OCI-LY3 (cell line): ENCODE measurements around the gene CEMIP.

Experiments used
- H2AFZ ChIP-seq: fragments of 200-600, 300-600 bp; shearing (Covaris generic); 2 replicates; pipeline ENCODE4 v1.6.0; 2014; ENCODE audit warnings: antibody characterized with exemption, low read depth, low read length
- H3K27ac ChIP-seq: fragments of 200-600, 300-600 bp; sonication (generic); 2 replicates; pipeline ENCODE4 v1.5.1; 2014; ENCODE audit warnings: mild to moderate bottlenecking, low read length, moderate library complexity, mixed read lengths
- H3K27me3 ChIP-seq: fragments of 200-600, 300-600 bp; sonication (generic); 2 replicates; pipeline ENCODE4 v1.6.1; 2014; ENCODE audit warnings: low read depth, low read length, mixed read lengths
- H3K36me3 ChIP-seq: fragments of 200-600, 300-600 bp; sonication (generic); replicated peaks from 2 replicates; pipeline ENCODE3; 2014; ENCODE audit warnings: low read depth, low read length, mixed read lengths
- H3K4me1 ChIP-seq: fragments of 300-600, 200-600 bp; sonication (generic); 2 replicates; pipeline ENCODE4 v1.6.1; 2014; ENCODE audit warnings: low read length, mixed read lengths
- H3K4me2 ChIP-seq: fragments of 200-600, 300-600 bp; sonication (generic); 2 replicates; pipeline ENCODE4 v1.6.1; 2014; ENCODE audit warnings: low read length, mixed read lengths
- H3K4me3 ChIP-seq: fragments of 300-600, 200-600 bp; sonication (generic); 2 replicates; pipeline ENCODE4 v1.5.1; 2014; ENCODE audit warnings: antibody characterized with exemption, mild to moderate bottlenecking, low read length, moderate library complexity
- H3K79me2 ChIP-seq: fragments of 300-600, 200-600 bp; shearing (Covaris generic); 2 replicates; pipeline ENCODE4 v1.6.1; 2014; ENCODE audit warnings: mild to moderate bottlenecking, low read length, mixed read lengths
- H3K9ac ChIP-seq: fragments of 300-600, 200-600 bp; shearing (Covaris generic); 2 replicates; pipeline ENCODE4 v1.6.0; 2014; ENCODE audit warnings: mild to moderate bottlenecking, low read length, moderate library complexity
- H3K9me3 ChIP-seq: fragments of 200-600, 300-600 bp; shearing (Covaris generic); 2 replicates; pipeline ENCODE4 v1.6.1; 2014; ENCODE audit warnings: low read length, mixed read lengths; ENCODE audit not compliant: insufficient read depth
- H4K20me1 ChIP-seq: fragments of 200-600, 300-600 bp; sonication (generic); 2 replicates; pipeline ENCODE4 v1.6.1; 2016; ENCODE audit warnings: low read length, mixed read lengths; ENCODE audit not compliant: insufficient read depth
- CTCF ChIP-seq: fragments of 200-600, 300-600 bp; sonication (generic); IDR thresholded peaks from 2 replicates; pipeline ENCODE4 v1.5.1; 2014; ENCODE audit warnings: antibody characterized with exemption, low read length, low read depth
- EZH2phosphoT487 ChIP-seq: fragments of 200-600 bp; shearing (Covaris generic); IDR thresholded peaks from 2 replicates; pipeline ENCODE4 v1.6.1; 2018; ENCODE audit warnings: antibody characterized with exemption, mixed run types, low read depth

The CEMIP gene

GRCh38 chr15:80836223-80836622 lies 57.1 kb downstream of the CEMIP start:
- peaks cover 19% of the 10 kb centered on the region for H3K4me1 ChIP-seq
- H3K4me3 ChIP-seq: no peak overlapping the region
- H3K27ac ChIP-seq: no peak overlapping the region
- no peaks in the 10 kb centered on the region for H3K36me3 ChIP-seq
- H3K4me2 ChIP-seq: no peak overlapping the region
- no peaks in the 10 kb centered on the region for H3K9me3 ChIP-seq
- H3K27me3 ChIP-seq: no peaks in the 10 kb centered on the region
- H3K9ac ChIP-seq: no peak overlapping the region
- no peaks in the 10 kb centered on the region for H3K79me2 ChIP-seq
- TF ChIP-seq EZH2phosphoT487 (no peak), CTCF (no peak)
- no peak overlapping the region for H2AFZ ChIP-seq
- no peaks in the 10 kb centered on the region for H4K20me1 ChIP-seq

- TF ChIP-seq EZH2phosphoT487 (no peak), CTCF (no peak)
- Histone ChIP-seq H3K27me3 (no peaks in the 10 kb centered on the region), H3K9me3 (no peaks in the 10 kb centered on the region), H3K36me3 (no peaks in the 10 kb centered on the region), H3K9ac (no peak overlapping the region), H3K4me3 (no peak overlapping the region), H3K4me1 (peaks cover 13% of the 10 kb centered on the region), H3K27ac (no peak overlapping the region), H2AFZ (no peak overlapping the region), H3K4me2 (no peak overlapping the region), H3K79me2 (no peaks in the 10 kb centered on the region), H4K20me1 (no peaks in the 10 kb centered on the region)
Observed at GRCh38 chr15:80837006-80837405, 57.8 kb downstream of the CEMIP start.

- TF ChIP-seq EZH2phosphoT487: no peak
- TF ChIP-seq CTCF: no peak
- H3K4me3 ChIP-seq: no peak overlapping the region
- no peak overlapping the region for H2AFZ ChIP-seq
- H3K4me1 ChIP-seq: peaks cover 3% of the 10 kb centered on the region
- H3K4me2 ChIP-seq: no peak overlapping the region
- no peaks in the 10 kb centered on the region for H4K20me1 ChIP-seq
- H3K27ac ChIP-seq: no peak overlapping the region
- H3K9ac ChIP-seq: no peak overlapping the region
- no peaks in the 10 kb centered on the region for H3K27me3 ChIP-seq
- no peaks in the 10 kb centered on the region for H3K36me3 ChIP-seq
- H3K79me2 ChIP-seq: no peaks in the 10 kb centered on the region
- no peaks in the 10 kb centered on the region for H3K9me3 ChIP-seq
Observed at GRCh38 chr15:80838012-80838411, 58.8 kb downstream of the CEMIP start.

GRCh38 chr15:80838666-80839065 lies 59.5 kb downstream of the CEMIP start:
- Histone ChIP-seq H3K4me2 (no peak overlapping the region), H3K27ac (no peak overlapping the region), H3K4me3 (no peak overlapping the region), H3K79me2 (no peaks in the 10 kb centered on the region), H4K20me1 (no peaks in the 10 kb centered on the region), H3K27me3 (no peaks in the 10 kb centered on the region), H2AFZ (no peak overlapping the region), H3K36me3 (no peaks in the 10 kb centered on the region), H3K9ac (no peak overlapping the region), H3K4me1 (no peaks in the 10 kb centered on the region), H3K9me3 (no peaks in the 10 kb centered on the region)
- TF ChIP-seq EZH2phosphoT487 (no peak), CTCF (no peak)
